Pons (tissue), 1 donor: ENCODE data around the gene CRMP1.
"Not testable (repeated sequence)": the region's sequence is repeated elsewhere in the genome, so short reads cannot be mapped to it uniquely, and the experiment has no call there.

Experiments used
- DNase-seq: peaks from one replicate; pipeline ENCODE4 v3.0.0-alpha.2; 2016; ENCODE audit warnings: low spot score

The CRMP1 gene

GRCh38 chr4:5856362-5856761 lies 36.5 kb downstream of the CRMP1 start:
- not testable (repeated sequence) for DNase-seq

DNA sequence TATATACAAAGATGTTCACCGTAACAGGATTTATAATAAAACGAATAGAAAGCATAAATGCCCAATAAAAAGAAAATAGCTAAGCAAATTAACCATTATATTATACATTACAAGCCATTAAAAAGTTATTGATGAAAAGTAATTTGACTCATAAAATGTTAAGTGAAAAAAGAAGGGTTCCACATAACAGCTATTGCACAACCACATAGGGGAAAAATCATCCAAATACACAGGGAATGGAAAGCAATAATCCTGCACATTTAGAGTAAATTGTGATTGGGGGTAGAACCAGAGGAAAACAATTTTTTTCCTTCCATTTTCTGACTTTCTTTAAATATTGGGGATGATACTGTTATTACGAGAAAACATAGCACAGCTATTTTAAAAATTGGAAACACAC lies 38.0 kb downstream of the CRMP1 start:
- no peak for DNase-seq

DNA sequence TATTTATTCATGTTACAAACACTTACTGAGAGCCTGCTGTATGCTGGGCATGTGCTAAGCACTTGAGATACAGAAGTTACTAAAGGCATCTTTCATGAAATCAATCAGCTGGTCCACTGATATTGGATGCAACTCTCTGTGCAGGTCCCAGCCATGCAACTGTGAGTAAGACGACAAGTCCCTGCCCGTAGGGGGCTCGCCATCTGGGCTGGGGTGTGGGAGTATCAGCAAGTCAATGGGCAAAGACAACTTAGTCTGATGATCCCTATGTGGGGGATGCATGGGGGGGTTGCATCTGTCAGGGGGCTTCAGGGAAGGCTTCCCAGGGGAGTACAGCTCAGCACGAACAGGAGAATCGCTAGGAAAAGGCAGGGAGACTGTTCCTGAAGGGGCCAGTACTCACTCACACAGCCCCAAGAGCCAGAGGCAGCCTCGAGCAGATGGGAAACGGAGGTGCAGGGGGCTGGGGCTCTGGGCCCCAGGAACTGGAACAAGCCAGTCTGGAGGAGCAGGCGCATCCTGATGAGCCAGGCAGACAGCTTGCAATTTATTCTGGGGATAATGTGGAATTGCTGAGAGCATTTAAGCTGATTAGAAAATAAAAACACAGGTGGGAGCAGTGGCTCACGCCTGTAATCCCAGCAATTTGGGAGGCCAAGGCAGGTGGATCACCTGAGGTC lies 40.2 kb downstream of the CRMP1 start:
- DNase-seq: no peak

DNA sequence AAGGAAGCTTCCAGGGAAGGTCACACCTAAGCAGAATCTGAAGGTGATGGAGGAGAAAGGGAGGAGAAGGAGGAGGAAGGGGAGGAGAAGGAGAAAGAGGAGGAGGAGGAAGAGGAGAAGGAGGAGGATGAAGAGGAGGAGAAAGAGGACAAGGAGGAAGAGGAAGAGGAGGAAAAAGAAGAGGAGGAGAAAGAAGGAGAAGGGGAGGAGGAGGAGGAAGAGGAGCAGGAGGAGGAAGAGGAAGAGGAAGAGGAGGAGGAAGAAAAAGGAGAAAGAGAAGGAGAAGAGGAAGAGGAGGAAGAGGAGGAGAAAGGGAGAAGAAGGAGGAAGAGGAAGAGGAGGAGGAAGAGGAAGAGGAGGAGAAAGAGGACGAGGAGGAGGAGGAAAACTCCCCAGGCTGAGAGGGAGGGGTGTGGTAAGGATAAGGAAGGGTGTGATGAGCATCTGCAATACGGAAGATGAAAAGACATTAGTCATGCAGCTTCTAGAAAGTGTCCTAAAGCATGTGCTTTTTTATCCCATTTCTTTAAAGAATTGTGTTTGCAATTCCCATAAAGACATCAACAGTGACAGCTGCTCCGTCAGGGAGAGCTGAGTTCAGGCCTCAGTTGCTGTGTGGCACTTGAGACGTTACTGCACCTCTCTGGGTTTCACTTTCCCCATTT lies 41.1 kb downstream of the CRMP1 start:
- DNase-seq: no peak

DNA sequence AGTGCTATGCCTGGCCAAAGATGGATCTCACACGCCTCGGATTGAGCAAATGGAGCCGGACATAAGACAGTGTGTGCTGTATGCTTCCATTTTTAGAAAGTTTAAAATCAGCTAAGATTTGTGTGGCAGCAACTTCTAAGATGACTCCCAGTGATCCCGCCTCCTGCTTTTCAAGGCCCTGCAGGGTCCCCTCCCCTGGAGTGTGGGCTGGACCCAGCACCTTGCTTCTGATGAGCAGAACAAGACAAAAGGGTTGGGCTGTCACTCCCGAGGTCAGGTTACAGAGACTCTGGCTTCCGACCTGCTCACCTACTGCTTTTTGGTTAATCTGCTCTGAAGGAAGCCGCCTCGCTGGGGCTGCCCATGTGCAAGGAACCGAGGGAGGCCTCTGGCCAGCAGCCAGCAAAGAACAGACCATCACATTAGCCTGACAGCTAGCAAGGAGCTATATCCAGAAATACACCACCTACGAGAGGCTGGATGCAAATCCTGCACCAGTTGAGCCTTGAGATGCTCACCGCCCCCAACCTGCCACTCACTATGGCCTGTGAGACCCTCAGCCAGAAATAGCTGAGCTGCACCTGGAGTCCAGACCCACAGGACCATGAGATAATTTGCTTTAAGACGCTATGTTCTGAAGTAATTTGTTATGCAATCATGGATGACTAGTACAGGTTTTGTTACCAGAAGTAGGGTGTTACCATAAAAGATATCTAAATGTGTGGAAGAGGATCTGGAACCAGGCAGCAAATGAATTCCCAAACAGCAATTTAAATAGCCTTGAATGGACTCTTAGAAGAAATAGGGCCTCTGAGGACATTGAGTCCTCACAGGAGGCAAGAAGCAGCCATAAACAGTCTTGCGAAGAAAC lies 47.6 kb downstream of the CRMP1 start:
- DNase-seq: no peak

DNA sequence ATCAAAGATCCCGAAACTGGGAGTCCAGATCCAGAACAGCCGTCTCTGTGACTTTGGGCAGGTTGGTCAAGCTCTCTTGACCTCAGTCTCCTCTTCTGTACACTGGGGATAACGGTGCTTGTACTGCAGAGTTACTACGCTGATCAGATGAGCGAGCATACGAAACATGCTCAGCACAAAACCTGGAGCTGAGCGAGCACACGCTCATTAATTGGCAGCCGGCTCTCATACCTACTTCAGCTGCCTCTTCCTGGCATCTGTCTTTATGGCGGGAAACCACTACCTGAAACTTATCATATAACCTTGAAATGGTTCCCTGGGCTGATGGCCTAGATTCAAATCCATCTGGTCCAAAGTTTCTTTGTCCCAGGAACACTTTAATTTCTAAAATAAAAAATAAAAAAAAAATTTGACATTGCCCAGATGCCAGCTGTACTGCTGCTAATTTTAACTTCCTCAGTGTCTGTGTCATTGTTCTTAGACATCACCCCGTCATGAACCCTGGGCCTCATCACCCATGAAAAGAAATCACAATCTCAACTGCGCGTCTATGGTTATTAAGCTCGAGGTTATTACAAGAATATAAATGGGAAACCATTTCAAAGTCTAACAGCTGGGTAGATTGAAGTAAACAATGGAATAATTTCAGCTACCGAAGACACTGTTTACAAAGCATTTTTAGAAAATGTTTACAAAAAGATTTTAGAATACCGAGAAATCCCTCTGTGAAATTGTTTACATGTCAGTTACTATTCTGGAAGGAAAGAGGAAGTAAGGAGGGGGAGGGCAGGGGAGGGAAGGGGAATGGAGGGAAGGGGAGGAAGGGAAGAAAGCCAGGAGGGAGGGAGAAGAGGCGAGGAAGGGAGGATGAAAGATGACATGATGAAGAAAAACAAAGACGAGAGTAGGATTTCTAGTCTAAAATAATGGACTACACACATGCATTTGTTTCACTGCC lies 49.0 kb downstream of the CRMP1 start:
- DNase-seq: no peak

GRCh38 chr4:5842456-5842855 lies 50.4 kb downstream of the CRMP1 start:
- DNase-seq: no peak

DNA sequence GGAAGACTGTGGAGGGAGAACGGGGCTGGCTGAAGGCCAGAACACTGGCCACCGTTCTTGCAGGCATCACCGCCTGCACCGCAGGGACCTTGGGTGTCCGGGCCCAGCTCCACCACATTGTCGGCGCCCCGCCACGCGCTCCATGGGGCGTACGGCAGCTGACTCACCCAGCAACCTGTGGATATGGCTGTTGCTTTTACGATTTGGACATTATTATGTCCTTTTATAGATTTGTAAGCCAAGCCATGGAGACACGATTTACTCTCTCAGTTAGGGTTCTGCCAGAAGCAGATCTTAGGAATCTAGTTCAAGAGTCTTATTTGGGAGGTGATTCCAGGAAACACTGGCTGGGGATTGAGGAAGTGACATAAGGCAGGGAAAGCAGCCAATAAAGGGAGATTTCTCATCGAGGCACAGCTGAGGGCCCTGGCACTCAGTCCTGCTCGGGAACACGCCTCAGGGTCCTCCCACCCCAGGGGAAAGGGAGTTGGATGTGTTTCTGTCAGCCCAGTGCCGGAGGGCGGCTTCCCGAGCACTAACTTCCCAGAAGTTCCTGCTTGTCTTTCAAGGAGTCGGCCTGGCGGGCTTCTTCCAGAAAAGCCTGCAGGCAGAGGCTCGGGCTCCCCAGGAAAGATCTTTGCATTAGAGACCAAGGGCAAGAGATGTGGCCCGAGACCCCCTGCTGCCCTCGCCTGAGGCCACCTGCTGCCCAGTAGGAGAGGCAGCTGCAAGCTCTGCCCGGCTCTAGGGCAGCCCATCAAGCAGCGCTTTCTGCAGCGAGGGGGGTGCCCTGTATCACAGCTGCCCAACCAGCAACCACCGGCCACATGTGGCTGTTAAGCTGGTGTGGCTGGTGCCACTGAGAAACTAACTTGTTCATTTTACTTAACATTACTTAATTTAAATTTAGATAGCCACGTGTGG lies 52.9 kb downstream of the CRMP1 start:
- DNase-seq: no peak

DNA sequence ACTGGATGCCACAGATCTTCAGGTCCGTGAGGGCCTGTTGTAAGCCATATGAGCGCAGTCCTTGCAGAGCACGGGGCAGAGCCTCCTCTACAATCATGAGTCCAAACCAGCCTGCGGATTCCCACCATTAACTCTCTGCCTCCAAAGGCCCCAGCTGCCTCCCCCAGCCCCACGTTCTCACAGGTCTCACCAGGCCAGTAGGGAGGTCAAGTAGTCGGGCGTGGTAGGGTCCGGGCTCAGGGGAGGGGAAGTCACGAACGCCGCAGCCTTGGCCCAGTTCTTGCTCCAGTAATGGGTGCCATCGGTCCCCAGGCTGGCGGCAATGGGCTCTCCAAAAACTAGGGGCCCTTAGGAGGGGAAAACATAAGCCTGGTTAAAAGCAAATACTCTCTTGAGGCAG lies 53.6 kb downstream of the CRMP1 start:
- DNase-seq: no peak

GRCh38 chr4:5837483-5837882 lies 55.4 kb downstream of the CRMP1 start:
- not testable (repeated sequence) for DNase-seq

GRCh38 chr4:5836943-5837342 lies 55.9 kb downstream of the CRMP1 start:
- no peak for DNase-seq

DNA sequence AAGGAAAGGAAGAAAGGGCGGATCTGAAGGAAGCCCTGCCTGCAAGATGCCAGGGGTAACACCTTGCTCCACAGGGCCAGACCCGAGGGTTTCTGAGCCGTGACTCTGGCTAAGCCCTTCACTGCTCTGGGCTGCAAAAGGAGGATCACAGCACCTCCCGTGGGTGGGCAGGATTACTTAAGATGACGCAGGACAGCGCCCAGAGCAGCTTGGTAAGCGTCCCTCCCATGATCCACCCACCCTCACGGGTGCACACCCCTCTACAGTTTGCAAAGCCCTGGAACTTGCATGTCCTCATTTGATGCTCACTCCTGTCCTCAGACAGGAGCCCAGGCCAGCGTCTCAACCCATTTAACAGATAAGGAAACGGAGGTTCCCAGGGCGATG lies 64.9 kb downstream of the CRMP1 start:
- no peak for DNase-seq

DNA sequence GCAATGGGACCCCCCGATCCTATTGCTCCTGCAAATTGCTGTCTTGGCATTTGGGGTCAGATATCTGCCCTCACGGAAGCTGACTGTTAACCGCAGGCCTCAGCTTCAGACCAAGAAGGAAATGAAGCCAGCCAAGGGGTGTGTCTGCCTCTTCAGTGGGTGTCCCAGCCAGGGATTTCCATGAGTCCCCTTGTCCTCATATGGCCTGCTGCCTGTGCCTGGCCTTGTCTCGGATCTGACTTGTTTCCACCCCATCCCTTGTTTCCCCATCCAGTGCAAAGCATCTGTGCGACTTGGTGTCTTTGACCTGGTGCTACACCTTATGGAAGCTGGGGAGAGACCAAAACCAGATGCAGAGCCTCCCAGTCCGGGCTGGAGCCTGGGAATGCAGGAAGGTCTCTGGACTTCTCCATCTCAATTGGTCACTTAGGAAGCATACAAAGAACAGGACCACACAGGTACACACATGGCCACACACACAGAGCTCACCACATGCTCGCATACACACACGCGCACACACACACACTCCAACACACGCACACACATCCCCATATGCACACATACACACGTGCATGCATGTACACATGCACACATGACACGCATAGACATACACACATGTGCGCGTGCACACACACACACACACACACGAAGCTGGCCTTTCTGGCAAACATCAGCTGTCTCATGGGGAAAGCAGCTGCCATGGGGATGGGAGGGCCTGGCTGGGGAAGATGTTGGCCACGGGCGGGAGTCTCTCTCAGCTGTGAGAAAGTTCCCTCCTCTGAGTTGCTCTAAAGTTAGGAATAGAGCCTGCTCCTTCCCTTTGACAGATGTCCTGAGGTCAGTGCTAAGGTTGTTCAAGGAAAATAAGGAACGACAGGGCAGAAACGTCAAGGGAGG lies 65.5 kb downstream of the CRMP1 start:
- DNase-seq: no peak

DNA sequence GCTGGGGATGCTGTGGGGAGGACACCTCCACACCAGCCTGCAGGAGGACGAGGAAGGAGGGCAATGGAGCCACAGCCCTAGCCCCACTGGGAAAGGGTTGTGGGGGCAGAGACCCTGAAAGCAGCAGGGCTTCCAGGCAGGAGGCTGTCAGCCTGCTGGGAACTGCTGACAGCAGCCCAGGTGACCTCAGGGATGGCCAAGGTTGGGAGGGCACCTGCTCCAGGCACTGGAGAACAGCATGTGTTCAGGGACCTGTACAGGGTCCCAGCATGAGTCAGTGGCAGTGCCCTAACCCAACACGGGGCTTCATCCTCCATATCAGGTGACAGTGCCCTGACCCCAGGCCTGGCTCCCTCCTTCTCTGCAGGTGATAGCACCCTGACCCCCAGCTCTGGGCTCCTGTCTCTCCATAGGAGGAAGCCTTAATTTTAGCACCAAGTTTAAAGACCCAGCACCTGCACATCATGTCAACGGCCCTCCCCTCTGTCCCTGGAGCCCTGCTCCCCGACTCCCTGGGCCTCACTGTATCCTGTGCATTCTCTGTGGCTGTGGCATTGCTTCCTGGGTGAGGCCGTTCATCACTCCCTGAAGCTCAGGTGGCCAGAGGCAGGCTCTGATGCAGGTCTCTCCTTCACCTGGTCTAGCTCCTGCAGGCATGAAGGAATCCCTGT lies 66.3 kb downstream of the CRMP1 start:
- DNase-seq: no peak

DNA sequence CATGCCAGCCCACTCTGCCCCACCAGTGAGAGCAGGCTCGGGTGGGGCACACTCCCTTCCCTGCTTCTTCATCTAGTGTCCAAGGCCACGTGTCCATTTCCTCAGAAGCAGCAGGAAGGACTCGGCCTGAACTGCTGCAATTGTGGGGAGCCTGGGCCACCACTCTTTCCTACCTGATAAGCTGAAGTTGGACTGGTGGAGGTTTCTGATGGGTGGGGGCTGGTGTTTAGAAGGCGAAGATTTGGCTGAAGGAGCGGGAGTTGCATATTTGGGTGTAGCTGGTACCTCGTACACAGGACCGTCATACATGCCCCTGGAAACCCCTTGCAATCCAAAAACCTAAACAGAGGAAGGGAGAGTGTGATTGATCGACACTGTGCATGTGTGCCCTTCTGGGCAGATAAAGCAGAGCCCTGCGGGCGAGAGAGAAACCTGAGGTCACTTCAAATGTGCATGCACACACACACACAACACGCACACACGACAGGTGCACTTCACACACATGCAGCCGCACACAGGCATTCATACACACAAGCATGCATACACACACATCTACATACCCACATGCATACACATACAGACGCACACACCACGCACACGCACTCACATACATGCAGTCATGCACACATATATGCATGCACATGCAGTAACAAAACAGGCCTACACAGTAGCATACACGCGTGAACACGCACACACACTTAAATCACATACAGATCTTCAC lies 67.4 kb downstream of the CRMP1 start:
- DNase-seq: no peak

GRCh38 chr4:5824635-5825034 lies 68.3 kb downstream of the CRMP1 start:
- no peak for DNase-seq

- no peak for DNase-seq
Measured at GRCh38 chr4:5824227-5824626, 68.7 kb downstream of the CRMP1 start.

DNA sequence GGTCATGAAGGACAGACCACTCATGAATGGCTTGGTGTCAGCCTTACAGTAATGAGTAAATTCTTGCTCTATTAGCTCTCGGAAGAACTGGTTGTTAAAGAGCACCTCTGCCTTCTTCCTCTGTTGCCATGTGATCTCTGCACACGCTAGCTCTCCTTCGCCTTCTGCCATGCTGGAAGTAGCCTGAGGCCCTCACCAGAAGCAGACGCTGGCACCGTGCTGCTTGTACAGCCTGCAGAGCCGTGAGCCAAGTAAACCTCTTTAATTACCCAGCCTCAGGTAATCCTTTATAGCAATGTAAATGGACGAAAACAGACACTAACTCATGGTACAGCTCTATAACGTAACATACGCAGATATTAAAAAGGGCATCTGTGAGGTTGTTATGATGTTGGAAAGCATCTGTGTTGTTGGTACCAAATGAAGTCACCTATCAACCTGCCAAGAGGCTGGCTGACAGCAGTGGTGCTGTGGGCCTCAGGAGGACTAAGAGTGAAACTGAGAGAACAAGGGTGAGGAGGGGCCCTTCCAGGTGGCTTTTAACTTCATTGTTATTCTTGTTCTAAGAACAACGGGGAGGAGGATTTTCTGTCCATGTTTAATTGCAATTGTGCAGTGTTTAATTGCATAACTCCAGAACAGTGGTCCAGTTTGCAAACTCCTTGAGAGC lies 69.2 kb downstream of the CRMP1 start:
- no peak for DNase-seq
